Kidney capillary endothelial cell (primary cell): ENCODE measurements around the gene KRTAP5-4.
"Not testable (repeated sequence)": the region's sequence is repeated elsewhere in the genome, so short reads cannot be mapped to it uniquely, and the experiment has no call there.

Source experiments
- DNase-seq: peaks from one replicate; pipeline ENCODE4 v3.0.0-alpha.2; 2018; ENCODE audit warnings: low spot score

The KRTAP5-4 gene

GRCh38 chr11:1622086-1622485, at the start of gene KRTAP5-4:
KRTAP5-4 (minus strand) TSS chr11:1622138; CDS start chr11:1622093, 45 bp downstream.
- no peak for DNase-seq

- DNase-seq, result no peak
Measured at GRCh38 chr11:1671658-1672057, 49.7 kb upstream of the KRTAP5-4 start.

- no peak for DNase-seq
Measured at GRCh38 chr11:1670905-1671371, 49.0 kb upstream of the KRTAP5-4 start.

- DNase-seq, result not testable (repeated sequence)
Measured at GRCh38 chr11:1670457-1670856, 48.5 kb upstream of the KRTAP5-4 start.

- no peak for DNase-seq
Measured at GRCh38 chr11:1669546-1670218, 47.7 kb upstream of the KRTAP5-4 start.

GRCh38 chr11:1668911-1669473, 47.1 kb upstream of the KRTAP5-4 start:
- no peak for DNase-seq

GRCh38 chr11:1667906-1668305, 46.0 kb upstream of the KRTAP5-4 start:
- DNase-seq, result peak; percentile 24

GRCh38 chr11:1667121-1667850, 45.3 kb upstream of the KRTAP5-4 start:
- no peak for DNase-seq

GRCh38 chr11:1665313-1665712, 43.4 kb upstream of the KRTAP5-4 start:
- no peak for DNase-seq

GRCh38 chr11:1662699-1663283, 40.9 kb upstream of the KRTAP5-4 start:
- not testable (repeated sequence) for DNase-seq

- DNase-seq, result not testable (repeated sequence)
Measured at GRCh38 chr11:1661454-1662269, 39.7 kb upstream of the KRTAP5-4 start.

GRCh38 chr11:1660111-1660867, 38.4 kb upstream of the KRTAP5-4 start:
- DNase-seq, result no peak

GRCh38 chr11:1659506-1659905, 37.6 kb upstream of the KRTAP5-4 start:
- DNase-seq, result no peak

GRCh38 chr11:1656670-1657069, 34.7 kb upstream of the KRTAP5-4 start:
- DNase-seq, result no peak

GRCh38 chr11:1656061-1656441, 34.1 kb upstream of the KRTAP5-4 start:
- no peak for DNase-seq

- no peak for DNase-seq
Measured at GRCh38 chr11:1655168-1656060, 33.5 kb upstream of the KRTAP5-4 start.

- DNase-seq, result no peak
Measured at GRCh38 chr11:1654388-1655167, 32.6 kb upstream of the KRTAP5-4 start.

- DNase-seq, result no peak
Measured at GRCh38 chr11:1653541-1654387, 31.8 kb upstream of the KRTAP5-4 start.
